K562 (cell line): ENCODE data around the gene CLCN6. TPM values are rescaled to one million over a fixed set of nuclear protein-coding genes. Genes with fewer than 3 reads are reported as not detected.

Experiments
- ATAC-seq: fragments of 200-7000 bp; cut with Tn5 transposase; 3 replicates; pipeline ENCODE4 v1.9.1; 2020; ENCODE audit warnings: moderate library complexity
- BruUV-seq: library from RNA; stranded (reverse); fragments of 400-500 nt; replicated peaks from 2 replicates; lab custom pipeline; 2021; lab: Mats Ljungman, UMichigan
- CTCF ChIA-PET: fragments of 300-600 bp; formaldehyde crosslinking; extraction: SDS; loops from one replicate; lab custom pipeline; 2021; ENCODE audit warnings: low intra/inter-chr PET ratio; lab: Yijun Ruan, JAX
- POLR2A ChIA-PET: fragments of 300-600, 350-650 bp; sonication (Branson Sonifier 250); formaldehyde crosslinking; extraction: SDS; loops from one replicate; lab custom pipeline; 2021; ENCODE audit warnings: antibody characterized with exemption, inconsistent platforms; lab: Yijun Ruan, JAX
- DNase-seq, 4 experiments: peaks; one replicate each; pipeline versions ENCODE4 v3.0.0 to v3.0.0-alpha.2; 2011 to 2018; ENCODE audit warnings: low spot score in 3 of 4, mixed read lengths in 3 of 4; ENCODE audit errors: extremely low read depth in 1 of 4
- FAIRE-seq: peaks from 2 replicates; lab custom pipeline; 2011; peaks lifted over from hg19 to GRCh38; lab: Jason Lieb, UNC
- H2AFZ ChIP-seq: 2 replicates; pipeline ENCODE4 v1.6.0; 2011; ENCODE audit warnings: low read depth, low read length, control low read depth, inconsistent platforms
- H3K27ac ChIP-seq: fragments of 200-600 bp; 3 replicates; pipeline ENCODE4 v1.8.0; 2011; ENCODE audit warnings: low read depth, mild to moderate bottlenecking, control low read depth, inconsistent platforms, low read length, moderate library complexity, mixed read lengths; ENCODE audit errors: extremely low read depth
- H3K27me3 ChIP-seq, 2 experiments: fragments of 300-600 bp in 1 of 2; 2 replicates in 1 of 2; 3 replicates in 1 of 2; pipeline versions ENCODE4 v1.6.0 to v1.8.0; 2011; ENCODE audit warnings: inconsistent platforms in 2 of 2, low read length in 2 of 2, mild to moderate bottlenecking in 1 of 2, mixed read lengths in 1 of 2, moderate library complexity in 1 of 2; ENCODE audit not compliant: control insufficient read depth in 2 of 2, insufficient read depth in 2 of 2
- H3K36me3 ChIP-seq: fragments of 300-600 bp; 3 replicates; pipeline ENCODE4 v1.8.0; 2011; ENCODE audit warnings: mild to moderate bottlenecking, low read length, inconsistent platforms; ENCODE audit not compliant: control insufficient read depth, insufficient read depth
- H3K4me1 ChIP-seq, 2 experiments: fragments of 200-600 bp in 1 of 2; replicated peaks in 1 of 2; 2 replicates in 1 of 2; 3 replicates in 1 of 2; pipeline versions ENCODE4 v1.5.1 to v1.8.0; 2011; ENCODE audit warnings: inconsistent platforms in 2 of 2, low read length in 2 of 2, mild to moderate bottlenecking in 1 of 2, mixed read lengths in 1 of 2, moderate library complexity in 1 of 2; ENCODE audit not compliant: control insufficient read depth in 2 of 2, insufficient read depth in 2 of 2
- H3K4me2 ChIP-seq: 2 replicates; pipeline ENCODE4 v1.6.1; 2011; ENCODE audit warnings: low read length, control low read depth, inconsistent platforms, mixed read lengths; ENCODE audit not compliant: insufficient read depth
- H3K4me3 ChIP-seq: fragments of 200-600 bp; sonication (generic), shearing (Covaris generic); 2 replicates; pipeline ENCODE4 v1.5.1; 2016; ENCODE audit warnings: control low read depth, inconsistent platforms
- H3K79me2 ChIP-seq: fragments of 200-600 bp; 3 replicates; pipeline ENCODE4 v1.8.0; 2011; ENCODE audit warnings: low read length, inconsistent platforms; ENCODE audit not compliant: control insufficient read depth, insufficient read depth
- H3K9ac ChIP-seq, 2 experiments: 2 replicates each; pipeline versions ENCODE4 v1.6.0 to v1.6.1; 2011; ENCODE audit warnings: low read depth in 2 of 2, low read length in 2 of 2, control low read depth in 1 of 2, inconsistent platforms in 1 of 2, mild to moderate bottlenecking in 1 of 2, mixed read lengths in 1 of 2; ENCODE audit not compliant: insufficient read depth in 1 of 2
- H3K9me1 ChIP-seq: one replicate; pipeline ENCODE4 v1.6.0; 2011; ENCODE audit warnings: inconsistent platforms, mild to moderate bottlenecking, low read length, moderate library complexity; ENCODE audit not compliant: control insufficient read depth, insufficient read depth
- H3K9me3 ChIP-seq: replicated peaks from 2 replicates; pipeline ENCODE4 v1.5.1; 2011; ENCODE audit warnings: low read depth, low read length, inconsistent platforms; ENCODE audit not compliant: control insufficient read depth, insufficient read depth
- H4K20me1 ChIP-seq: replicated peaks from 2 replicates; pipeline ENCODE4 v1.6.1; 2011; ENCODE audit warnings: low read length, inconsistent platforms, mixed read lengths; ENCODE audit not compliant: control insufficient read depth, insufficient read depth
- EP300 ChIP-seq: IDR thresholded peaks from 2 replicates; pipeline ENCODE4 v1.6.1; 2012; ENCODE audit warnings: low read length, improper control_type of control experiment
- FOSL1 ChIP-seq: fragments of 200-800 bp; sonication (Bioruptor generic); conservative IDR thresholded peaks from 2 replicates; pipeline ENCODE4 v1.6.1; 2016; ENCODE audit warnings: missing genetic modification characterization, missing compliant biosample characterization
- GABPA ChIP-seq: fragments of 200-800 bp; sonication (Bioruptor generic); conservative IDR thresholded peaks from 2 replicates; pipeline ENCODE4 v1.6.1; 2016; ENCODE audit warnings: low read depth, missing genetic modification characterization, missing compliant biosample characterization
- NR2C2 ChIP-seq, 2 experiments: fragments of 200-800 bp in 1 of 2; sonication (Bioruptor generic) in 1 of 2; sonication (generic) in 1 of 2; formaldehyde crosslinking in 1 of 2; IDR thresholded peaks; 2 replicates each; pipeline versions ENCODE4 v1.6.1 to v1.8.0; 2016 to 2022; ENCODE audit warnings: mild to moderate bottlenecking in 1 of 2, missing compliant biosample characterization in 1 of 2, missing genetic modification characterization in 1 of 2, missing genetic modification reagents in 1 of 2
- SMARCA5 ChIP-seq: fragments of 450-650 bp; IDR thresholded peaks from 2 replicates; pipeline ENCODE4 v1.6.1; 2016
- SRSF3 ChIP-seq: fragments of 200-400 bp; formaldehyde crosslinking; IDR thresholded peaks from 2 replicates; pipeline ENCODE4 v1.6.1; 2016; ENCODE audit warnings: mild to moderate bottlenecking, low read length, moderate library complexity; ENCODE audit not compliant: insufficient read depth
- TAF9B ChIP-seq: fragments of 450-650 bp; IDR thresholded peaks from 2 replicates; pipeline ENCODE4 v1.6.1; 2018; ENCODE audit warnings: mild to moderate bottlenecking; ENCODE audit not compliant: partially characterized antibody
- TFE3 ChIP-seq: fragments of 450-650 bp; formaldehyde crosslinking; IDR thresholded peaks from 2 replicates; pipeline ENCODE4 v1.4.0; 2020; ENCODE audit warnings: mild to moderate bottlenecking, mixed read lengths
- ZNF277 ChIP-seq: fragments of 250-450 bp; sonication (Bioruptor Pico); IDR thresholded peaks from 2 replicates; pipeline ENCODE4 v1.8.0; 2022; ENCODE audit warnings: inconsistent platforms, mild to moderate bottlenecking, moderate library complexity, borderline replicate concordance
- ZNF347 ChIP-seq: fragments of 450-650 bp; formaldehyde crosslinking; IDR thresholded peaks from 2 replicates; pipeline ENCODE4 v1.4.0; 2020; ENCODE audit warnings: low read depth, mild to moderate bottlenecking, moderate library complexity
- ZNF431 ChIP-seq: sonication (generic); formaldehyde crosslinking; IDR thresholded peaks from 2 replicates; pipeline ENCODE4 v1.8.0; 2022; ENCODE audit warnings: mild to moderate bottlenecking, missing genetic modification reagents
- ZNF586 ChIP-seq: fragments of 450-650 bp; formaldehyde crosslinking; conservative IDR thresholded peaks from 2 replicates; pipeline ENCODE4 v1.4.0; 2020; ENCODE audit warnings: mild to moderate bottlenecking, moderate library complexity
- ZNF696 ChIP-seq: fragments of 250-450 bp; sonication (Bioruptor Pico); conservative IDR thresholded peaks from 2 replicates; pipeline ENCODE4 v1.4.0; 2020; ENCODE audit warnings: mild to moderate bottlenecking, moderate library complexity
- WGBS: fragments of 100-300 bp; shearing (Covaris generic); methylation state at CpG from one replicate; pipeline ENCODE4 v1.1.6; 2016; ENCODE audit warnings: low coverage, mixed read lengths; ENCODE audit not compliant: insufficient coverage; ENCODE audit errors: missing lambda C conversion rate; 5-methylcytosine and 5-hydroxymethylcytosine counted together
- in situ Hi-C: fragments of 300-500 bp; cut with MboI; formaldehyde crosslinking; loops from 4 replicates; pipeline ENCODE4 v1.15.0; 2018; ENCODE audit warnings: inconsistent platforms, mixed read lengths
- intact Hi-C: fragments of 100-400 bp; cut with micrococcal nuclease; formaldehyde crosslinking; loops from 2 replicates; pipeline ENCODE4 v1.14.2; 2022
- polyA plus RNA-seq, 8 experiments: library from polyadenylated mRNA; depleted of rRNA in 4 of 8; stranded (reverse) in 5 of 8; unstranded in 3 of 8; fragments of >200 nt; fragmentation: Nextera tagmentation in 2 of 8; fragmentation: Illumina TruSeq in 1 of 8; extraction: Ambion mirVana in 2 of 8; extraction: Trizol in 1 of 8; gene quantifications; 2 replicates each; pipeline versions ENCODE4 v1.2.1 to v1.2.3, GENCODE V29; 2011 to 2014; ENCODE audit warnings: inconsistent platforms in 1 of 8, missing spikeins in 1 of 8
- total RNA-seq, 7 experiments: library from RNA; depleted of rRNA in 6 of 7; stranded (reverse); fragments of >200 nt in 6 of 7; fragmentation: Illumina TruSeq in 2 of 7; extraction: Trizol in 2 of 7; gene quantifications; 2 replicates each; pipeline versions ENCODE4 v1.2.1 to v1.2.3, GENCODE V29; 2011 to 2021; ENCODE audit warnings: low replicate concordance in 1 of 7
- TF ChIP-seq, protein P1 (sequence below): fragments of 250-450 bp; sonication (Bioruptor Pico); IDR thresholded peaks from 2 replicates; pipeline ENCODE4 v1.5.0; 2020; ENCODE audit warnings: mild to moderate bottlenecking, borderline replicate concordance
- TF ChIP-seq, protein P2 (sequence below): sonication (generic); formaldehyde crosslinking; IDR thresholded peaks from 2 replicates; pipeline ENCODE4 v1.8.1; 2022; ENCODE audit warnings: missing genetic modification reagents

CLCN6 gene
- total and polyA plus RNA-seq, 9 of the 15 experiments (the other 6 are each of a cell fraction or from before 2014, with no cell fraction given) = 2.0 to 21.8 (median 13.6) TPM

DNA sequence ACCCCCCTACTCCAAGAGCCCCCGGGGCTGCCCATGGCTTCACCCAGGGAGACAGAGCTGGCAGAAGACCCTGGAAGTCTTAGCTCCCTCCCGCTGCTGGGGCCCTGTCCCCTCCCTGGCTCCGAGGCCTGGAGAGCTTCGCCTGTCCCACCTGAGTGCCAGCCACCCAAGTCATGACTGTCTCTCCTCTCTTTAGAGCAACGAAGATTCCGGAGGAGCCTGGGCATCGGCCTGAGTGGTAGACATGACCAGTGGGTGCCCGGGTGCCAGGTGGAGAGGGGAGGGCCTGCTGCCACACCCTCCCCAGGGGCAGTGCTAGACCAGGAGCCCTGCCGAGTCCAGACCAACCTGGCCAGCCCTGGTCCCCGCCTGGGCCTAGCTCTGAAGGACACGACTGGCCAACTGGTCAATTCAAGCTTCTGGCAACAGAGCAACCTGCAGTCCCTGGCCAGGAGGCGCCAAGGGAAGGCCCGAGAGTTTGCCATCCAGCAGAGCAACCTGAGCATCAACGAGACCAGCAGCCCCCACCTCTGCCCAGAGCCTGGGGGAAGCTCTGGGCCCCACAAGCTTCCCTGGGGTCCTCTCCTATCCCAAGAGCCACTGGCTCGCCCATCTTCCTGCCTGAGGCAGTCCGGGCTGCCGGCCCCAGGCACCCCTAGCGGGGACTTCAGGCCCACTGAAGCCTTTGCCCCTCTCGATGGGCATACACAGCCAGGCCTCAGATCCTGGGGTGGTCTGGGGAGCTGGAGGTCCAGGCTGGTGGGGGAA, 40.1 kb upstream of the CLCN6 start:
- BruUV-seq = no TSS peak
- TF ChIP-seq, protein P1, sequence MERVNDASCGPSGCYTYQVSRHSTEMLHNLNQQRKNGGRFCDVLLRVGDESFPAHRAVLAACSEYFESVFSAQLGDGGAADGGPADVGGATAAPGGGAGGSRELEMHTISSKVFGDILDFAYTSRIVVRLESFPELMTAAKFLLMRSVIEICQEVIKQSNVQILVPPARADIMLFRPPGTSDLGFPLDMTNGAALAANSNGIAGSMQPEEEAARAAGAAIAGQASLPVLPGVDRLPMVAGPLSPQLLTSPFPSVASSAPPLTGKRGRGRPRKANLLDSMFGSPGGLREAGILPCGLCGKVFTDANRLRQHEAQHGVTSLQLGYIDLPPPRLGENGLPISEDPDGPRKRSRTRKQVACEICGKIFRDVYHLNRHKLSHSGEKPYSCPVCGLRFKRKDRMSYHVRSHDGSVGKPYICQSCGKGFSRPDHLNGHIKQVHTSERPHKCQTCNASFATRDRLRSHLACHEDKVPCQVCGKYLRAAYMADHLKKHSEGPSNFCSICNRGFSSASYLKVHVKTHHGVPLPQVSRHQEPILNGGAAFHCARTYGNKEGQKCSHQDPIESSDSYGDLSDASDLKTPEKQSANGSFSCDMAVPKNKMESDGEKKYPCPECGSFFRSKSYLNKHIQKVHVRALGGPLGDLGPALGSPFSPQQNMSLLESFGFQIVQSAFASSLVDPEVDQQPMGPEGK = no peak
- TF ChIP-seq, protein P2, sequence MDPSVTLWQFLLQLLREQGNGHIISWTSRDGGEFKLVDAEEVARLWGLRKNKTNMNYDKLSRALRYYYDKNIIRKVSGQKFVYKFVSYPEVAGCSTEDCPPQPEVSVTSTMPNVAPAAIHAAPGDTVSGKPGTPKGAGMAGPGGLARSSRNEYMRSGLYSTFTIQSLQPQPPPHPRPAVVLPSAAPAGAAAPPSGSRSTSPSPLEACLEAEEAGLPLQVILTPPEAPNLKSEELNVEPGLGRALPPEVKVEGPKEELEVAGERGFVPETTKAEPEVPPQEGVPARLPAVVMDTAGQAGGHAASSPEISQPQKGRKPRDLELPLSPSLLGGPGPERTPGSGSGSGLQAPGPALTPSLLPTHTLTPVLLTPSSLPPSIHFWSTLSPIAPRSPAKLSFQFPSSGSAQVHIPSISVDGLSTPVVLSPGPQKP (CRISPR knock-in tag) = no peak
- TF ChIP-seq SMARCA5 (no peak), GABPA (tag) (no peak), ZNF347 (CRISPR knock-in tag) (no peak), ZNF431 (no peak), EP300 (no peak), ZNF586 (no peak), NR2C2 (CRISPR knock-in tag; IDR thresholded peaks at IDR 0.05) (no peak), NR2C2 (tag; IDR thresholded peaks at IDR 0.05) (no peak), ZNF277 (CRISPR knock-in tag) (no peak), SRSF3 (no peak), TFE3 (no peak), TAF9B (no peak), FOSL1 (tag) (no peak), ZNF696 (CRISPR knock-in tag) (no peak)

More for the DNA sequence above, 40.1 kb upstream of the CLCN6 start:
- intact Hi-C loops = no loop called here
- in situ Hi-C loops = no loop called here
- ATAC-seq (no peak), DNase-seq (no peak), FAIRE-seq (no peak)
- H4K20me1 ChIP-seq = no peaks in the 10 kb centered on the region
- no peaks in the 10 kb centered on the region for H3K27me3 ChIP-seq
- H3K27ac ChIP-seq = no peak overlapping the region
- WGBS = 63% methylated on average over 18 of the region's 19 CpGs
- H2AFZ ChIP-seq = no peak overlapping the region
- no peak overlapping the region for H3K4me2 ChIP-seq
- CTCF ChIA-PET = no interaction called here
- H3K79me2 ChIP-seq = no peaks in the 10 kb centered on the region
- peaks cover 13 to 50% of the 10 kb centered on the region in 2 experiments; a peak in 4 of 5 replicates for H3K4me1 ChIP-seq
- H3K4me3 ChIP-seq = no peak overlapping the region
- POLR2A ChIA-PET = interaction anchor here (0.6 to 3.9 kb wide), 11 partner anchors 12 to 143 kb away, joined by 3 to 18 read pairs (median 5); partner anchors contain the start of genes CLCN6 and MTHFR
- no peaks in the 10 kb centered on the region for H3K9me1 ChIP-seq
- peak overlapping the region in 1 of 2 experiments; percentile 76; a peak in 2 of 4 replicates for H3K9ac ChIP-seq
- no peaks in the 10 kb centered on the region for H3K36me3 ChIP-seq
- no peaks in the 10 kb centered on the region for H3K9me3 ChIP-seq
